ENCODE results near the gene MRPL16. TPM values are rescaled to one million over a fixed set of nuclear protein-coding genes. Genes with fewer than 3 reads are reported as not detected.
"Not testable (repeated sequence)": the region's sequence is repeated elsewhere in the genome, so short reads cannot be mapped to it uniquely, and the experiment has no call there.

Gene MRPL16
- total and polyA plus RNA-seq, 11 donors: 59.3 to 124 (median 84.9) TPM

- no peaks in the 10 kb centered on the region for H3K36me3 ChIP-seq
- TF ChIP-seq CTCF (IDR thresholded peaks at IDR 0.05) (no peak), POLR2A (IDR thresholded peaks at IDR 0.05) (no peak)
- no peak overlapping the region for H3K4me3 ChIP-seq
- H3K27ac ChIP-seq: no peak overlapping the region
- no peaks in the 10 kb centered on the region for H3K9me3 ChIP-seq
- intact Hi-C loops (cut with DNase I): no loop called here
- DNase-seq (no peak), ATAC-seq (no peak)
- 56 to 72% (median 65%) methylated on average over 2 of the region's 2 CpGs for WGBS, 4 donors
- no peaks in the 10 kb centered on the region for H3K4me1 ChIP-seq
- H3K27me3 ChIP-seq: no peaks in the 10 kb centered on the region
Measured at GRCh38 chr11:59854871-59855270, 44.3 kb upstream of the MRPL16 start.

GRCh38 chr11:59851416-59851815 lies 40.8 kb upstream of the MRPL16 start:
- H3K4me1 ChIP-seq; ATAC-seq; H3K4me3 ChIP-seq; H3K36me3 ChIP-seq; H3K27me3 ChIP-seq; H3K27ac ChIP-seq; H3K9me3 ChIP-seq; DNase-seq; intact Hi-C loops (cut with DNase I): not testable (repeated sequence)
- WGBS, 4 donors: 91 to 94% (median 92%) methylated on average over 5 of the region's 5 CpGs

GRCh38 chr11:59849551-59849950 lies 39.0 kb upstream of the MRPL16 start:
- H3K9me3 ChIP-seq; H3K27ac ChIP-seq; intact Hi-C loops (cut with DNase I); DNase-seq; ATAC-seq; H3K4me3 ChIP-seq; H3K36me3 ChIP-seq; H3K27me3 ChIP-seq; H3K4me1 ChIP-seq: not testable (repeated sequence)
- 87 to 99% (median 94%) methylated on average over 2 of the region's 2 CpGs for WGBS, 4 donors

GRCh38 chr11:59849129-59849528 lies 38.6 kb upstream of the MRPL16 start:
- H3K4me1 ChIP-seq: no peaks in the 10 kb centered on the region
- TF ChIP-seq CTCF (IDR thresholded peaks at IDR 0.05): no peak
- DNase-seq: no peak
- no peak overlapping the region for H3K27ac ChIP-seq
- WGBS, 4 donors: 53 to 61% (median 58%) methylated on average over 2 of the region's 2 CpGs
- H3K27me3 ChIP-seq: no peaks in the 10 kb centered on the region
- H3K36me3 ChIP-seq: no peaks in the 10 kb centered on the region
- no peak for ATAC-seq
- intact Hi-C loops (cut with DNase I): no loop called here
- H3K4me3 ChIP-seq: no peak overlapping the region
- H3K9me3 ChIP-seq: peaks cover 0 to 3% (median 0%) of the 10 kb centered on the region in 12 donors

GRCh38 chr11:59848439-59848838 lies 37.9 kb upstream of the MRPL16 start:
- H3K27me3 ChIP-seq; DNase-seq; ATAC-seq; H3K9me3 ChIP-seq; H3K36me3 ChIP-seq; intact Hi-C loops (cut with DNase I); H3K27ac ChIP-seq; H3K4me3 ChIP-seq; H3K4me1 ChIP-seq: not testable (repeated sequence)
- 64 to 86% (median 82%) methylated on average over 6 of the region's 6 CpGs for whole genome bisulfite sequencing, 4 donors

- Histone ChIP-seq H3K27ac (no peak overlapping the region), H3K36me3 (no peaks in the 10 kb centered on the region), H3K9me3 (peaks cover 0 to 3% (median 0%) of the 10 kb centered on the region in 12 donors), H3K4me1 (no peaks in the 10 kb centered on the region), H3K27me3 (no peaks in the 10 kb centered on the region), H3K4me3 (no peak overlapping the region)
- TF ChIP-seq CTCF (IDR thresholded peaks at IDR 0.05): no peak
- no peak for TF ChIP-seq POLR2A (IDR thresholded peaks at IDR 0.05)
- 75 to 88% (median 83%) methylated on average over 3 of the region's 3 CpGs for WGBS, 4 donors
- intact Hi-C loops (cut with DNase I): no loop called here
- ATAC-seq: no peak
- no peak for DNase-seq
Measured at GRCh38 chr11:59847626-59848025, 37.0 kb upstream of the MRPL16 start.

All from heart left ventricle (tissue), 16 donors.